Measurements from ENCODE around the gene NPY2R.

DNA sequence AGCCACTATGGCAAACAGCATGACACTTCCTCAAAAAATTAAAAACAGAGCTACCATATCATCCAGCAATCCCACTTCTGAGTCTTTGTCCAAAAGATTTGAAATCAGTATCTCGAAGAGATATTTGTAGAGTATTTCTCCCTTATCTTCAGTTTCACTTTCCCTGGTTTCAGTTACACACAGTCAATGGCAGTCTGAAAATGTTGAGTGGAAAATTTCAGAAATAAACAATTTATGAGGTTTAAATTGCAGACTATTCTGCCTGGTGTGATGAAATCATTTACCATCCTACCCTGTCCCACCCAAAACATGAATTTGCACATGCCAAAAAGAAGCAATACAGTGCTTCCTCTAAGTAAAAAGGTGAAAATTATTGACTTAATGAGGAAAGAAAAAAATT, 43.9 kb downstream of the NPY2R start:
- TF ChIP-seq, protein P1, sequence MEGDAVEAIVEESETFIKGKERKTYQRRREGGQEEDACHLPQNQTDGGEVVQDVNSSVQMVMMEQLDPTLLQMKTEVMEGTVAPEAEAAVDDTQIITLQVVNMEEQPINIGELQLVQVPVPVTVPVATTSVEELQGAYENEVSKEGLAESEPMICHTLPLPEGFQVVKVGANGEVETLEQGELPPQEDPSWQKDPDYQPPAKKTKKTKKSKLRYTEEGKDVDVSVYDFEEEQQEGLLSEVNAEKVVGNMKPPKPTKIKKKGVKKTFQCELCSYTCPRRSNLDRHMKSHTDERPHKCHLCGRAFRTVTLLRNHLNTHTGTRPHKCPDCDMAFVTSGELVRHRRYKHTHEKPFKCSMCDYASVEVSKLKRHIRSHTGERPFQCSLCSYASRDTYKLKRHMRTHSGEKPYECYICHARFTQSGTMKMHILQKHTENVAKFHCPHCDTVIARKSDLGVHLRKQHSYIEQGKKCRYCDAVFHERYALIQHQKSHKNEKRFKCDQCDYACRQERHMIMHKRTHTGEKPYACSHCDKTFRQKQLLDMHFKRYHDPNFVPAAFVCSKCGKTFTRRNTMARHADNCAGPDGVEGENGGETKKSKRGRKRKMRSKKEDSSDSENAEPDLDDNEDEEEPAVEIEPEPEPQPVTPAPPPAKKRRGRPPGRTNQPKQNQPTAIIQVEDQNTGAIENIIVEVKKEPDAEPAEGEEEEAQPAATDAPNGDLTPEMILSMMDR (IDR thresholded peaks at IDR 0.05), result no peak
- no peak for TF ChIP-seq POLR2A (IDR thresholded peaks at IDR 0.05)
